Limb (tissue), 2 donors: ENCODE data around the gene NOX5.
A peak's percentile ranks its signal among the peaks of the same experiment; 100 is the strongest.
"Not testable (repeated sequence)": the region's sequence is repeated elsewhere in the genome, so short reads cannot be mapped to it uniquely, and the experiment has no call there.

ENCODE experiments used
- DNase-seq, 2 donors: peaks; one replicate each; pipeline ENCODE4 v3.0.0-alpha.2; 2016; ENCODE audit errors: extremely low spot score in 2 of 2

Gene NOX5

GRCh38 chr15:69058830-69059556, 44.5 kb downstream of the NOX5 start:
- DNase-seq = peak; percentile 90 to 92

GRCh38 chr15:69059557-69059943, 45.1 kb downstream of the NOX5 start:
- DNase-seq = no peak

GRCh38 chr15:69060041-69060481, 45.6 kb downstream of the NOX5 start:
- peak in 1 of 2 donors; percentile 41 for DNase-seq

- no peak for DNase-seq
These were observed 46.2 kb downstream of the NOX5 start for GRCh38 chr15:69060744-69061143.

GRCh38 chr15:69061414-69061842, 46.9 kb downstream of the NOX5 start:
- no peak for DNase-seq

- no peak for DNase-seq
These were observed 50.2 kb downstream of the NOX5 start for GRCh38 chr15:69064649-69065048.

GRCh38 chr15:69066007-69066995, 51.8 kb downstream of the NOX5 start:
- no peak for DNase-seq

- no peak for DNase-seq
These were observed 52.8 kb downstream of the NOX5 start for GRCh38 chr15:69067296-69067695.

GRCh38 chr15:69068157-69068556, 53.7 kb downstream of the NOX5 start:
- DNase-seq = no peak

GRCh38 chr15:69069290-69069689, 54.8 kb downstream of the NOX5 start:
- DNase-seq = not testable (repeated sequence)

GRCh38 chr15:69069996-69070395, 55.5 kb downstream of the NOX5 start:
- no peak for DNase-seq

- no peak for DNase-seq
These were observed 55.9 kb downstream of the NOX5 start for GRCh38 chr15:69070396-69070795.

- DNase-seq = no peak
These were observed 56.8 kb downstream of the NOX5 start for GRCh38 chr15:69071260-69071659.

- no peak for DNase-seq
These were observed 58.4 kb downstream of the NOX5 start for GRCh38 chr15:69072906-69073305.

GRCh38 chr15:69074001-69074842, 59.7 kb downstream of the NOX5 start:
- peak; percentile 75 to 80 for DNase-seq

GRCh38 chr15:69074843-69075224, 60.3 kb downstream of the NOX5 start:
- DNase-seq = no peak

- DNase-seq = no peak
These were observed 60.9 kb downstream of the NOX5 start for GRCh38 chr15:69075440-69075839.

GRCh38 chr15:69076756-69077155, 62.3 kb downstream of the NOX5 start:
- DNase-seq = no peak

GRCh38 chr15:69078638-69079037, 64.1 kb downstream of the NOX5 start:
- DNase-seq = no peak

- DNase-seq = peak in 1 of 2 donors; percentile 44
These were observed 66.1 kb downstream of the NOX5 start for GRCh38 chr15:69080295-69081248.
